GM18507 (cell line): ENCODE results near the gene FUT7.
"Not testable (repeated sequence)": the region's sequence is repeated elsewhere in the genome, so short reads cannot be mapped to it uniquely, and the experiment has no call there.

ENCODE experiments used
- DNase-seq: peaks from one replicate; pipeline ENCODE4 v3.0.0; 2011; ENCODE audit warnings: low read depth; ENCODE audit not compliant: insufficient read length; ENCODE audit errors: extremely low spot score
- FAIRE-seq: peaks from 2 replicates; lab custom pipeline; 2011; peaks lifted over from hg19 to GRCh38; lab: Jason Lieb, UNC

FUT7 gene

GRCh38 chr9:137067860-137068538 lies 36.1 kb upstream of the FUT7 start:
- FAIRE-seq = peak; percentile 92
- peak; percentile 77 for DNase-seq

DNA sequence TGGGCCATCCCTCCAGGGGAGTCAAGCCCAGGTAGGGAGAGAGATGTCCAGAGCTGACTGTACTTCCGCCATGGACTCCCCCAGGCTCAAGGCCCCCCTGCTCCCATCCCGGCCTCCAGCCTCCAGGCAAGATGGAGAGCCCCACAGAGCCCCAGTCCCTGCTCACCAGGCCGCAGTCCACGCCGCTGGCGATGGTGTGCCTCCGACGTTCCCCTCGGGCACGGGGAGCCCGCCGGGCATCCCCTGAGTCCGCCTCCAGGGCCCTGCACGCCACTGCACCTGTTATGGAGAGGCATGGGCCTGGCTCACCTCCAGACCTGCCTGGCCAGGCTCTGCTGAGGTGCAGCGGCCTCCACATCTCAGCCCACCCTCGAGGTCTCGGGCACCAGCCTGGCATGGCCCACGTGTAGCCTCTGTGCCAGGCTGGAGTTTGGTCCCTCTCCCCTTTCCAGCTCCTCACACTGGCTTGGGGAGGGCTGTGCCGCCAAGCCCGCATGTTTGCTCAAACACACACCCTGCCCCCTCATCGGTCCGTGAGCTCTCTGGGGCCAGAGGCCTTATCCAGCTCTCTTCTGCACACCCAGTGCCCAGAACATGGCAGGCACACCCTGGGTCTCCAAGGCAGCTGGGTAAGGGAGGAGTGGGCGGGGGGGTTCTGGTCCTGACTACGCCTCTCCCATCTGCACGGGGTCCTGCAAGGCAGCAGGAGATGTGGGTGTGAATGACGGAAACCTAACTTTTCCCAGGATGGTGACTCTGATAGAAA lies 34.4 kb upstream of the FUT7 start:
- FAIRE-seq = no peak

DNA sequence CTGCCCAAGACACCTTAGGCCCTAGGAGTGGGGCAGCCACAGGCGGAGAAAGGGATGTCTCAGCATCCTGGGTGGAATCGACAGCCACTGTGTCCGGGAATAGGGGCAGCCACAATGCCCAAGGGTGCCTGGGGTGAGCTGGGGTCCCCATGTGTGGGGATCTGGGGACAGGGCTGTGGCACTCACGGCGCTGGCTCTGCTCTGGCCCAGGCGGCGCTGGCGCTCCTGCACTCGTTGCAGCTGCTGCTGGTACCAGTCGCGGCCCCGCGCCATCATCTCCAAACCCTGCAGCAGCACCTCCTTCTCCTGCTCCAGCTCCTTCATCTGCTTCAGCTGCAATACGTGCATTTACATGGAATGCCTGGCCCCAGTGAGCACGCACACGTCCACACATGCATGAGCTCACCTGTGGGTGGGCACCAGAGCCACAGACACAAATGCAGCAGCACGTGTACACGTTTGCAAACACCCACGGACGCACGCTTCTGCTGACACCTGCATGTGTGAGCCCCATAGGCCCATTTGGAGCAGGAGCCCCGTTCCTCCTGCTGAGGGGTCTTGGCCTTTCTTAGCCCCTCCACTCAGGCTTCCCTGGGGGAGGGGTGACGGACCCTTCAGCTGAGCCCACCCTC lies 33.6 kb upstream of the FUT7 start:
- DNase-seq = no peak
- FAIRE-seq = no peak

More for the DNA sequence above, 34.4 kb upstream of the FUT7 start:
- DNase-seq = no peak

- DNase-seq (no peak), FAIRE-seq (no peak)
These were observed 32.9 kb upstream of the FUT7 start for GRCh38 chr9:137064880-137065164.

GRCh38 chr9:137064027-137064879 lies 32.4 kb upstream of the FUT7 start:
- peak; percentile 70 for FAIRE-seq
- DNase-seq = no peak

DNA sequence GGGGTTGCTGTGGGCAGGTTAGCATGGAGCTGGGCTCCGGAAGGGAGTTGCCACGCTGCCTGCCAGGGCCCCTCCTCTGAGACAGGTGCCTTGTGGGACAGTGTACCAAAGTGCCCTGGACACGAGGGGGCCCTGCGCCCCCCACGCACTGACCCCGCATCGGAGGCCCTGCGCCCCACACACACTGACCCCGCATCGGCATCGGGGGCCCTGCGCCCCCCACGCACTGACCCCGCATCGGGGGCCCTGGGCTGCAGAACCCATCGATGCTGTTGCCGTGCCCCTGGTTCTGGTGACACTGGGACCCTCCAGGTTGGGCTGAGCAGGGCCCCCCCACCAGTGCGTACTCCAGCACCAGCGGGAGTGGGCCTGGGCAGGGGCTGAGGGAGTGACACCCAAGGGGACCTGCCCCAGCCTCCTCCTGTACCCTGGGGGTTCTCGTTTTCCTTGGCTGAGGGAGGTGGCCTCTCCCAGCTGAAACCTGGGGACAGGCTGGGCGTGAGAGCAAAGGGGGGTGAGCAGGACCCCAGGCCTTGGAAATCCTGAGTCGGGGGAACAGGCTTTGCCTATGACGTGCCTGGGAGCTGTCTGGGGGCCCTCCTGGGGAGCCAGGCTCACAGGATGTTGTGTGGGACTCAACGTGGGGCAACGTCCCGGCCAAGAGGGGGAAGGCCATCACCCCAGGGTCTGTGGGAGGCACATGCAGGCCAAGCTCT lies 31.6 kb upstream of the FUT7 start:
- DNase-seq (no peak), FAIRE-seq (no peak)

- not testable (repeated sequence) for FAIRE-seq, DNase-seq
These were observed 30.9 kb upstream of the FUT7 start for GRCh38 chr9:137062798-137063197.

DNA sequence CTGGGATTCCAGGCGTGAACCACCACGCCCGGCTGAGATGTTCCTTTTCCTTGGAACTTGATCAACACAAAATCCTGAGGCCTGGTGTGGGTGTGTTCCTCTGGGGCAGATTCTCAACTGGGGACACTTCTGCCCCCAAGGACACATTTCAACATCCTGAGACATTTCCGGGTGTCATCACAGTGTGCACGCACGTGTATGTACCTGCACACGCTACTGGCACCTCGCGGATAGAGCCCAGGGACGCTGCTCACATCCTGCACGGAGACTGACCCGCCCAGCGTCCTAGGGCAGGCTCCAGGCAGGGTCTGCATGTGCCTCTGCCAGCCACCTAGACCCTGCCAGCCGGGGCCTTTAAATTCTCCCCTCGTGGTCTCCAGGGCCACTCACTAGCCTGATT lies 30.5 kb upstream of the FUT7 start:
- DNase-seq = no peak
- FAIRE-seq = no peak

DNA sequence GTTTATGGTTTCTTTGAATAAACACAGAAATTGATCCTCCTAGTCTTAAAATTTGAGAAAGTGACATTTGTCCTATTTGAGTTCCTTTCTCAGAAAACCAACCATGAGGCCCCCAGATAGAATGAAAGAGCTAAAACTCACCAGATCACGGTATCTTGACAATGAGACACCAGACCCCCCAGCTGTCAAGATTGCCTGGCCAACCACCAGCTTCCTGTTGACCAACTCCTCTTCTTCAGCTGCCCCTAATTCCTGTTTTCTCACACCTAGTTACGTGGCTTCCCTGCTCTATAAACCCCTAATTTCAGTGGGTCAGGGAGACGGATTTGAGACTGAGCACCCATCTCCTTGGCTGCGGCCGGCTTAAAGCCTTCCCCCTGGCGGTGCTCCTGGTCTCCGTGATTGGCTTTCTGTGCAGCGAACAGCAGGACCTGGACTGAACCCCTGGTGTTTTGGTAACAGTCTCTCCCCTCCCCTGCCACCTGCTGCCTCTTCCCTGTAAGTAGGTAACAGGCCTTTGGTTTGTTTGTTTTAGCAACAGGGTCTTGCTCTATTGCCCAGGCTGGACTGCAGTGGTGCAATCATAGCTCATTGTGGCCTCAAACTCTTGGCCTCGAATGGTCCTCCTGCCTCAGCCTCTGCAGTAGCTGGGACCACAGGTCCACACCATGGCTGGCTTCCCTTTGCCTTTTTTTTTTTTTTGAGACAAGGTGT lies 26.8 kb upstream of the FUT7 start:
- no peak for DNase-seq
- no peak for FAIRE-seq

GRCh38 chr9:137057545-137057944 lies 25.7 kb upstream of the FUT7 start:
- FAIRE-seq (no peak), DNase-seq (no peak)

- FAIRE-seq = no peak
- no peak for DNase-seq
These were observed 25.0 kb upstream of the FUT7 start for GRCh38 chr9:137056739-137057415.

DNA sequence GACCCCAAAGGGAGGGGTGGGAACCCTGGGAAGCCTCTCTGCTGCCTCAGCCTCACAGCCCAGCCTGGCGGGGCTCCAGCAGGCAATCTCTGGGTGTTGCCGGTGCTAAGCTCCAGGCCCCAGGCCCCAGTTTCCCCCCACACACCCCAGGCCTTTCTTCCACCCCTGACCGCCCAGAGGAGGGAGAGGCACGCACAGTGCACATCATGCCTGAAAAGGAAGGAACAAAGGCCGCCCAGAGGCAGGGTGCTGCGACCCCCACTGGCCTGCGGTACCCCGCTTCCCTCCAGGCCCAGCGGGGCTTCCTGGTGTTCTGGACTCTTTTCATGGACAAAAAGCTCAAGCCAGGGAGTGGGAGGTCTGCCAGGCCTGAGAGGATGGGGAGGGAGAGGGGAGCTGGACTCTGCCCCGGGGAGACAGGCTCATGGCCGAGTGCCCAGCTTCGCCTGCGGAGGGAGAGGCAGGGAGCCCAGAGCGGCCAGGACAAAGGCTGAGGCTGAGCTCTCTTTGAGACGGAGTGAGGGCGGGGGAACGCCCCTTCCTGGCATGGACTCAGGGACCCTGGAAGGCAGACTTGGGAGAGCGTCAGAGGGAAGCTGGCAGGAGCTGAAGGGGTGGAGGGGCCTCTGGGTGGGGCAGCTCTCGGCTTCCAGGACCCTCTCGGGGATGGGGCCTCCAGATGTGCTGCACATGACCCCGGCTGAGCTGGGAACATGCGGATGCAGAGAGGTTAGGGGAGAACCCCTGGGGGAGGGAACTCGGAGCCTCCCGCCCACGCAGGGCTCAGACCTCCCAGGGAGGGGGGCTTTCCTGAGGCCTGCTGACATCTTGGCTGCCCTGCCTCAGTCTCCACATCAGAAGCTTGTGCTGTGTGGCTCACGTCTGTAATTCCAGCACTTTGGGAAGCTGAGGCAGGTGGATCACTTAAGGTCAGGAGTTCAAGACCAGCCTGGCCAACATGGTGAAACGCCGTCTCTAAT lies 23.8 kb upstream of the FUT7 start:
- FAIRE-seq = no peak
- DNase-seq = no peak

DNA sequence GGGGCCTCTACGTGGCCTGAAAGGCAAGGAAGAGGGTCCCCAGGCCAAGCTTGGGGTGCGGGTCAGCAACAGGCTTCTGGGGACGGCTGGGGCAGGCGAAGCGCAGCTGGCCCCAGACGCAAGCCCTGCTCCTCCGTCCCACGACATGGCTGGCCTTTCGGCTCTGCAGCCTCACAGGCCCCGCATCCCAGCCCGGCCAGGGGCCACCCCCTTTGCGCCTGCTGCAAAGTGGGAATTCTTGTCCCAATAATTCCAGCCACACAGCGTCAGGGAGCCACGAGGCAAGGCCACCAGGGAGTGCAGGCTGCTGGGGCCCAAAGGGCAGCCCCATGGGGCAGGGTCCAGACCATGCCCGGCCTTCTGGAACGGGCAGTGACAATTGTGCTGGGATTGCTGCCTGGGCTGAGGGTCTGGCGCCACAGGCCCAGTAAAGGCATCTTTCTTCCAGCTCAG lies 23.1 kb upstream of the FUT7 start:
- FAIRE-seq = no peak
- no peak for DNase-seq

- DNase-seq (no peak), FAIRE-seq (no peak)
These were observed 22.4 kb upstream of the FUT7 start, which contains the start of gene ENTPD2 for GRCh38 chr9:137053944-137054931. TSS of gene ENTPD2 (minus strand) at chr9:137054061. CDS start at chr9:137053997, 64 bp downstream.

GRCh38 chr9:137052998-137053943 lies 21.4 kb upstream of the FUT7 start:
- DNase-seq (no peak), FAIRE-seq (no peak)
